ENCODE data around the gene SPAG17.

The SPAG17 gene

DNA sequence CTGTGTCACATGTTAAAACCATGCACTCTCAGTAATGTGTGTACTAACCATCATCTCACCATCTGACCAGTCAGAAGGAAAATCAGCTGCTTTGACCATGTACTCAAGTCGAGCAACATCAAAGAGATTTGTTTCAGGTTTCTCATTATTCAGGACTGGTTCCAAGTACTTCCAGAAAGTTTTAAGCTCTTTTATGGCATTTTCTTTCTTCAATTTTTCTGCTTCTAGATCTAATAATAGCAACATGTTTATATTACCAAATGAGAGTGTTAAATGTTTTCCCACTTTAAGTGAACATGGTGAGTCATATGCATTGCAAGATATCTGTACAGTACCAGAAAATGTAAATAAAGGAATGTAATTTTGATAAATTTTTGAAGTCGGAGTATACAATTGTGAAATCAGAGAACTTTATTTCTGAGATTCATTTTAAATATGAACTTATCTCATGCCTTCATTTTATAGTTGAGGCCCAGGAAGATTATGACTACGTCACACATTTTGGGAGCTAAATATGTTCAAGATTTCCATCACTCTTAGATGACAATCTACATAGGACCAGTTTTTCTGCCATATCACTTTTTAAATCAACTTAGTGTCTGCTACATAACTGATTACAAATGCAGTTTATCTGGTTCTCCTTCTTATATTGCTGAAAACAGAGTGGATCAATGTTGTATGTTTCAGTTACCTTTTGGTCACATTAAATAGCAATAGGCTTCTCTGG lies 87.2 kb downstream of the SPAG17 start:
- TF ChIP-seq EP300 (IDR thresholded peaks at IDR 0.05; ENCODE audit: borderline replicate concordance) (no peak), RAD21 (IDR thresholded peaks at IDR 0.05; ENCODE audit: low read depth) (no peak), TCF12 (IDR thresholded peaks at IDR 0.05; ENCODE audit: low read depth) (no peak), NFIC (IDR thresholded peaks at IDR 0.05) (no peak), EGR1 (IDR thresholded peaks at IDR 0.05) (no peak), FOXM1 (IDR thresholded peaks at IDR 0.05; ENCODE audit: borderline replicate concordance, low read depth) (no peak), YY1 (IDR thresholded peaks at IDR 0.05; ENCODE audit: low read depth) (no peak), USF1 (IDR thresholded peaks at IDR 0.05) (no peak), MAX (IDR thresholded peaks at IDR 0.05) (no peak), CEBPB (IDR thresholded peaks at IDR 0.05) (no peak), TAF1 (IDR thresholded peaks at IDR 0.05; ENCODE audit: low read depth) (no peak), CREB1 (IDR thresholded peaks at IDR 0.05; ENCODE audit: low read depth) (no peak), TEAD4 (IDR thresholded peaks at IDR 0.05) (no peak), ZBTB7A (IDR thresholded peaks at IDR 0.05; ENCODE audit: low read depth) (no peak)
- TF ChIP-seq, protein P1, sequence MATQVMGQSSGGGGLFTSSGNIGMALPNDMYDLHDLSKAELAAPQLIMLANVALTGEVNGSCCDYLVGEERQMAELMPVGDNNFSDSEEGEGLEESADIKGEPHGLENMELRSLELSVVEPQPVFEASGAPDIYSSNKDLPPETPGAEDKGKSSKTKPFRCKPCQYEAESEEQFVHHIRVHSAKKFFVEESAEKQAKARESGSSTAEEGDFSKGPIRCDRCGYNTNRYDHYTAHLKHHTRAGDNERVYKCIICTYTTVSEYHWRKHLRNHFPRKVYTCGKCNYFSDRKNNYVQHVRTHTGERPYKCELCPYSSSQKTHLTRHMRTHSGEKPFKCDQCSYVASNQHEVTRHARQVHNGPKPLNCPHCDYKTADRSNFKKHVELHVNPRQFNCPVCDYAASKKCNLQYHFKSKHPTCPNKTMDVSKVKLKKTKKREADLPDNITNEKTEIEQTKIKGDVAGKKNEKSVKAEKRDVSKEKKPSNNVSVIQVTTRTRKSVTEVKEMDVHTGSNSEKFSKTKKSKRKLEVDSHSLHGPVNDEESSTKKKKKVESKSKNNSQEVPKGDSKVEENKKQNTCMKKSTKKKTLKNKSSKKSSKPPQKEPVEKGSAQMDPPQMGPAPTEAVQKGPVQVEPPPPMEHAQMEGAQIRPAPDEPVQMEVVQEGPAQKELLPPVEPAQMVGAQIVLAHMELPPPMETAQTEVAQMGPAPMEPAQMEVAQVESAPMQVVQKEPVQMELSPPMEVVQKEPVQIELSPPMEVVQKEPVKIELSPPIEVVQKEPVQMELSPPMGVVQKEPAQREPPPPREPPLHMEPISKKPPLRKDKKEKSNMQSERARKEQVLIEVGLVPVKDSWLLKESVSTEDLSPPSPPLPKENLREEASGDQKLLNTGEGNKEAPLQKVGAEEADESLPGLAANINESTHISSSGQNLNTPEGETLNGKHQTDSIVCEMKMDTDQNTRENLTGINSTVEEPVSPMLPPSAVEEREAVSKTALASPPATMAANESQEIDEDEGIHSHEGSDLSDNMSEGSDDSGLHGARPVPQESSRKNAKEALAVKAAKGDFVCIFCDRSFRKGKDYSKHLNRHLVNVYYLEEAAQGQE (IDR thresholded peaks at IDR 0.05; ENCODE audit: low read depth) = no peak

GRCh38 chr1:118093017-118093416 lies 92.0 kb downstream of the SPAG17 start:
- TF ChIP-seq, protein P1 (IDR thresholded peaks at IDR 0.05; ENCODE audit: low read depth) = no peak
- no peak for TF ChIP-seq EGR1 (IDR thresholded peaks at IDR 0.05)
- no peak for TF ChIP-seq FOXM1 (IDR thresholded peaks at IDR 0.05; ENCODE audit: borderline replicate concordance, low read depth)
- no peak for TF ChIP-seq ZBTB7A (IDR thresholded peaks at IDR 0.05; ENCODE audit: low read depth)
- no peak for TF ChIP-seq TAF1 (IDR thresholded peaks at IDR 0.05; ENCODE audit: low read depth)
- TF ChIP-seq RAD21 (IDR thresholded peaks at IDR 0.05; ENCODE audit: low read depth) = no peak
- no peak for TF ChIP-seq TEAD4 (IDR thresholded peaks at IDR 0.05)
- TF ChIP-seq NFIC (IDR thresholded peaks at IDR 0.05) = no peak
- no peak for TF ChIP-seq YY1 (IDR thresholded peaks at IDR 0.05; ENCODE audit: low read depth)
- TF ChIP-seq CEBPB (IDR thresholded peaks at IDR 0.05) = no peak

- no peak for TF ChIP-seq TCF12 (IDR thresholded peaks at IDR 0.05; ENCODE audit: low read depth)
- TF ChIP-seq EP300 (IDR thresholded peaks at IDR 0.05; ENCODE audit: borderline replicate concordance) = no peak
- TF ChIP-seq RAD21 (IDR thresholded peaks at IDR 0.05; ENCODE audit: low read depth) = no peak
- TF ChIP-seq YY1 (IDR thresholded peaks at IDR 0.05; ENCODE audit: low read depth) = no peak
- no peak for TF ChIP-seq ZBTB7A (IDR thresholded peaks at IDR 0.05; ENCODE audit: low read depth)
- TF ChIP-seq FOXM1 (IDR thresholded peaks at IDR 0.05; ENCODE audit: borderline replicate concordance, low read depth) = no peak
- no peak for TF ChIP-seq TAF1 (IDR thresholded peaks at IDR 0.05; ENCODE audit: low read depth)
- no peak for TF ChIP-seq CREB1 (IDR thresholded peaks at IDR 0.05; ENCODE audit: low read depth)
- no peak for TF ChIP-seq EGR1 (IDR thresholded peaks at IDR 0.05)
- TF ChIP-seq, protein P1 (IDR thresholded peaks at IDR 0.05; ENCODE audit: low read depth) = no peak
- TF ChIP-seq MAX (IDR thresholded peaks at IDR 0.05) = no peak
- TF ChIP-seq NFIC (IDR thresholded peaks at IDR 0.05) = no peak
- no peak for TF ChIP-seq CEBPB (IDR thresholded peaks at IDR 0.05)
- no peak for TF ChIP-seq USF1 (IDR thresholded peaks at IDR 0.05)
- no peak for TF ChIP-seq TEAD4 (IDR thresholded peaks at IDR 0.05)
Measured at GRCh38 chr1:118090130-118090529, 94.9 kb downstream of the SPAG17 start.

- TF ChIP-seq YY1 (IDR thresholded peaks at IDR 0.05; ENCODE audit: low read depth) = no peak
- no peak for TF ChIP-seq TAF1 (IDR thresholded peaks at IDR 0.05; ENCODE audit: low read depth)
- no peak for TF ChIP-seq TCF12 (IDR thresholded peaks at IDR 0.05; ENCODE audit: low read depth)
- no peak for TF ChIP-seq MAX (IDR thresholded peaks at IDR 0.05)
- no peak for TF ChIP-seq ZBTB7A (IDR thresholded peaks at IDR 0.05; ENCODE audit: low read depth)
- no peak for TF ChIP-seq RAD21 (IDR thresholded peaks at IDR 0.05; ENCODE audit: low read depth)
- TF ChIP-seq CREB1 (IDR thresholded peaks at IDR 0.05; ENCODE audit: low read depth) = no peak
Measured at GRCh38 chr1:118085365-118085764, 99.7 kb downstream of the SPAG17 start.

All from Ishikawa (cell line).